ENCODE measurements around the gene DTD1. TPM values are rescaled to one million over a fixed set of nuclear protein-coding genes. Genes with fewer than 3 reads are reported as not detected.
A peak's percentile ranks its signal among the peaks of the same experiment; 100 is the strongest.

The DTD1 gene
- total RNA-seq, 4 donors from 2014 or later: 6.0 to 18.8 (median 10.2) TPM

GRCh38 chr20:18705910-18706309 lies 118.1 kb downstream of the DTD1 start:
- Histone ChIP-seq H3K4me3 (no peak overlapping the region), H3K27me3 (no peaks in the 10 kb centered on the region), H3K4me1 (no peaks in the 10 kb centered on the region), H3K27ac (no peak overlapping the region), H3K9me3 (no peaks in the 10 kb centered on the region), H3K36me3 (no peaks in the 10 kb centered on the region)
- DNase-seq: no peak
- TF ChIP-seq CTCF (IDR thresholded peaks at IDR 0.05) (no peak), POLR2A (IDR thresholded peaks at IDR 0.05) (no peak)

GRCh38 chr20:18712131-18712530 lies 124.3 kb downstream of the DTD1 start:
- H3K4me1 ChIP-seq: no peaks in the 10 kb centered on the region
- H3K36me3 ChIP-seq: no peaks in the 10 kb centered on the region
- no peak for DNase-seq
- no peaks in the 10 kb centered on the region for H3K9me3 ChIP-seq
- H3K4me3 ChIP-seq: no peak overlapping the region
- H3K27me3 ChIP-seq: no peaks in the 10 kb centered on the region
- H3K27ac ChIP-seq: peak overlapping the region in 1 of 4 donors; percentile 32
- TF ChIP-seq POLR2A (IDR thresholded peaks at IDR 0.05) (no peak), CTCF (IDR thresholded peaks at IDR 0.05) (no peak)

- no peak for TF ChIP-seq CTCF (IDR thresholded peaks at IDR 0.05)
- no peak for TF ChIP-seq POLR2A (IDR thresholded peaks at IDR 0.05)
- no peaks in the 10 kb centered on the region for H3K27me3 ChIP-seq
- H3K4me1 ChIP-seq: no peaks in the 10 kb centered on the region
- no peak overlapping the region for H3K4me3 ChIP-seq
- H3K36me3 ChIP-seq: no peaks in the 10 kb centered on the region
- H3K27ac ChIP-seq: peak overlapping the region in 1 of 4 donors; percentile 25
- H3K9me3 ChIP-seq: no peaks in the 10 kb centered on the region
- no peak for DNase-seq
Observed at GRCh38 chr20:18712882-18713281, 125.0 kb downstream of the DTD1 start.

GRCh38 chr20:18715564-18715963 lies 127.7 kb downstream of the DTD1 start:
- Histone ChIP-seq H3K36me3 (no peaks in the 10 kb centered on the region), H3K27ac (no peak overlapping the region), H3K4me1 (no peaks in the 10 kb centered on the region), H3K9me3 (no peaks in the 10 kb centered on the region), H3K4me3 (no peak overlapping the region), H3K27me3 (no peaks in the 10 kb centered on the region)
- DNase-seq: no peak
- TF ChIP-seq POLR2A (IDR thresholded peaks at IDR 0.05) (no peak), CTCF (IDR thresholded peaks at IDR 0.05) (no peak)

GRCh38 chr20:18717062-18717461 lies 129.2 kb downstream of the DTD1 start:
- H3K36me3 ChIP-seq: no peaks in the 10 kb centered on the region
- no peaks in the 10 kb centered on the region for H3K4me1 ChIP-seq
- DNase-seq: no peak
- no peak overlapping the region for H3K4me3 ChIP-seq
- no peak for TF ChIP-seq POLR2A (IDR thresholded peaks at IDR 0.05)
- H3K27ac ChIP-seq: no peak overlapping the region
- no peaks in the 10 kb centered on the region for H3K9me3 ChIP-seq
- H3K27me3 ChIP-seq: no peaks in the 10 kb centered on the region

- Histone ChIP-seq H3K27ac (no peak overlapping the region), H3K4me3 (no peak overlapping the region)
Observed at GRCh38 chr20:18718129-18718528, 130.3 kb downstream of the DTD1 start.

More at GRCh38 chr20:18718129-18718528, 130.3 kb downstream of the DTD1 start:
- TF ChIP-seq POLR2A (IDR thresholded peaks at IDR 0.05) (no peak), CTCF (IDR thresholded peaks at IDR 0.05) (no peak)
- Histone ChIP-seq H3K4me1 (no peaks in the 10 kb centered on the region), H3K36me3 (no peaks in the 10 kb centered on the region), H3K27me3 (no peaks in the 10 kb centered on the region), H3K9me3 (no peaks in the 10 kb centered on the region)
- DNase-seq: no peak
